Measurements from ENCODE around the gene NAIF1.

DNA sequence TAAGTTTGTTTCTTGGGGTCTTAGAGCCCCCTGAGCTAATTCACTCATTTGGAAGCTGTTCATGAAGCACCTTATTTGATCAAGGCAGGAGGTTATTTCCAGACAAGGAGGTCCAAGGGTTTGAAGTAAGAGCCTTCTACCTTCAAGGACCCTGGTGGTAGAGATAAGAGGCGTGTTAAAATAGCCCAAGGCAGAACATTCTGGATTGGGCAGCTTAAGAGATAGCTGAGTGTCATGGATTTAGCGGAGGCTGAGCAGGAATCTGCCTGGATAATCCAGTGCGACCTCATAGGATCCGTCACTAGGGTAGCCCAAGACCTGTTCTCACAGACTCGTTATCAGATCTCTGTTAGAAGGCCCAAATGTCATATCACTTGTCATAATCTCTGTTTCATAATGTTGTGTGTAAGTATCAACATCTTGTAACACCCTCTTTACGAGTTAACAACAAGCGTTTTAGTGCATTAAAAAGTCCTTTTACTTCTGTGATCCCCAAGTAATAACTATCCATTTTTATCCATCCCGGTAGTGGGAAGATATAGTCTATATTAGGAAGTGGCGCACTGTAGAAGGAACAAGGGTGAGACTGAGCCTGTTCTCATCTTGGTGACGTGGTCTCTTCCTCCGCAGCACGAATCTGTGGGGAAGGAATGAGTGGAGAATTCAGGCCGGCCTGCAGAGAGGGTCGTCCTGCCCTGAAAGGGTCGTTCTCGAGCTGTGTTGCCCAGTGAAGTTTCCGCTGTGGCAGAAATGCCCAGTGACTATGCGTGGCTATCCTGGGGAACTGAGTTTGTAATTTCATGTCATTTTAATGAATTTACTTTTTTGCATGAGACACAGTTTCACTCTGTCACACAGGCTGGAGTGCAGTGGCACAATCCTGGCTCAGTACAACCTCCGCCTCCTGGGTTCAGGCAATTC, 29.8 kb upstream of the NAIF1 start:
- TF ChIP-seq POLR2A (IDR thresholded peaks at IDR 0.05; ENCODE audit: low read length) (no peak), GATA1 (IDR thresholded peaks at IDR 0.05; ENCODE audit: low read depth, low read length) (no peak)

All from erythroblast (primary cell).